NCI-H1048 (cell line): Measurements from ENCODE around the gene SMIM24.
"Not testable (repeated sequence)": the region's sequence is repeated elsewhere in the genome, so short reads cannot be mapped to it uniquely, and the experiment has no call there.

Experiments used
- DNase-seq: peaks from one replicate; lab custom pipeline; 2025; lab: John Stamatoyannopoulos, UW

Gene SMIM24

DNA sequence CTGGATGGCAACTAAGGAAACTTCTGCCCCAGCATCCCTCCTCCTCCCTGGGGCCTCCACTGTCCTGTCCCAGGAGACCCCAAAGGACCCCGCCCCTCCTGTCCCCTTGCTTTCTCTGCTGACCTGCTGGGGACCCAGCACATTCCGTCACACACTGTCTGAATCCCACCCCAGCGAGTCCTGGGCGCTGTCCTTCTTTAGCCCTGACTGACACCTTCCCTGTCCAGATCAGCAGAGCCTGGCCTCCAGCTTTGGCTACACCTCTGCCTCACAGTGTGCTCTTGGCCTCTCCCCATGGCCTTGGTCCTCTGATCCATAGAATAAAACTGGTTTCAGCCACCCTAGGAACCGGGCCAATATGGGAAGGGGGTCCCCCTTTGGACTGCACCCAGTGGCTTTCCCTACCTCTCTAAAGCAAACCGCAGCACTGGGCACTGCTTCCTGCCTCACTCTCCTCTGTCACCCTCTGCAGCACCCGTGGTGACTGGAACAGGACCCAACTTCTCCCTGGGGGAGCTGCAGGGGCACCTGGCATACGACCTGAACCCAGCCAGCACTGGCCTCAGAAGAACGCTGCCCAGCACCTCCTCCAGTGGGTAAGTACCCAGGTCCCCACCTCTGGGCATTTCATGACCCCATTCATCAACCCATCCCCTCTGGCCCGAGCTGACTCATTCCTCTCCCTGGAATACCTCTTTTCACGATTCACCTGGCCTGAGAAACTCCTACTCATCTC lies 46.4 kb downstream of the SMIM24 start:
- DNase-seq, result no peak

- DNase-seq, result no peak
These were observed 47.0 kb downstream of the SMIM24 start for GRCh38 chr19:3433313-3433712.

GRCh38 chr19:3431760-3432397 lies 48.4 kb downstream of the SMIM24 start:
- DNase-seq, result no peak

GRCh38 chr19:3430366-3430680 lies 50.0 kb downstream of the SMIM24 start:
- not testable (repeated sequence) for DNase-seq

DNA sequence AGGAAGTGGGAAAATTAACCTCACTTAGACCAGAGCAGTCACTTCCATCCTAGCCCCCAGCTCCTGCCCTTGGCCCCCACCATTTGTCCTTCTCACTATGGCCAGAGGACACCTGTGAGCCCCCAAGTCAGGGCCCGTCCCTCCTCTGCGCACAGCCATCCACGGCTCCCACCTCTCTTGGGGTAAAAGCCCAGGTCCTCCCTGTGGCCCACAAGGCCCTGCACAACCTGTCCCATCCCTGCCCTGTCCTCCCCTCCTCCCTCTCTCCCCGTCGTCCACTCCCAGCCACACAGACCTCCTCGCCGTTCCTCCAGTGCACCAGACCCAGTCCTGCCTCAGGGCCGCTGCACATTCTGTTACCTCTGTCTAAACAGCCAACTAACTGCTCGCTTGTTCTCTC lies 53.9 kb downstream of the SMIM24 start:
- DNase-seq, result no peak
